VCaP (cell line): ENCODE results near the gene MCM5.
"Not testable (repeated sequence)": the region's sequence is repeated elsewhere in the genome, so short reads cannot be mapped to it uniquely, and the experiment has no call there.

ENCODE experiments used
- H3K27ac ChIP-seq: fragments of 450-650 bp; 2 replicates; pipeline ENCODE4 v1.5.1; 2017
- TF ChIP-seq, protein P1 (sequence below): fragments of 450-650 bp; conservative IDR thresholded peaks from 2 replicates; pipeline ENCODE4 v1.5.1; 2017; ENCODE audit warnings: mild to moderate bottlenecking, moderate library complexity

The MCM5 gene

GRCh38 chr22:35464399-35464798, 64.5 kb downstream of the MCM5 start:
- H3K27ac ChIP-seq: no peak overlapping the region
- TF ChIP-seq, protein P1, sequence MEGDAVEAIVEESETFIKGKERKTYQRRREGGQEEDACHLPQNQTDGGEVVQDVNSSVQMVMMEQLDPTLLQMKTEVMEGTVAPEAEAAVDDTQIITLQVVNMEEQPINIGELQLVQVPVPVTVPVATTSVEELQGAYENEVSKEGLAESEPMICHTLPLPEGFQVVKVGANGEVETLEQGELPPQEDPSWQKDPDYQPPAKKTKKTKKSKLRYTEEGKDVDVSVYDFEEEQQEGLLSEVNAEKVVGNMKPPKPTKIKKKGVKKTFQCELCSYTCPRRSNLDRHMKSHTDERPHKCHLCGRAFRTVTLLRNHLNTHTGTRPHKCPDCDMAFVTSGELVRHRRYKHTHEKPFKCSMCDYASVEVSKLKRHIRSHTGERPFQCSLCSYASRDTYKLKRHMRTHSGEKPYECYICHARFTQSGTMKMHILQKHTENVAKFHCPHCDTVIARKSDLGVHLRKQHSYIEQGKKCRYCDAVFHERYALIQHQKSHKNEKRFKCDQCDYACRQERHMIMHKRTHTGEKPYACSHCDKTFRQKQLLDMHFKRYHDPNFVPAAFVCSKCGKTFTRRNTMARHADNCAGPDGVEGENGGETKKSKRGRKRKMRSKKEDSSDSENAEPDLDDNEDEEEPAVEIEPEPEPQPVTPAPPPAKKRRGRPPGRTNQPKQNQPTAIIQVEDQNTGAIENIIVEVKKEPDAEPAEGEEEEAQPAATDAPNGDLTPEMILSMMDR: no peak

GRCh38 chr22:35465109-35465701, 65.3 kb downstream of the MCM5 start:
- no peak overlapping the region for H3K27ac ChIP-seq
- TF ChIP-seq, protein P1: no peak

DNA sequence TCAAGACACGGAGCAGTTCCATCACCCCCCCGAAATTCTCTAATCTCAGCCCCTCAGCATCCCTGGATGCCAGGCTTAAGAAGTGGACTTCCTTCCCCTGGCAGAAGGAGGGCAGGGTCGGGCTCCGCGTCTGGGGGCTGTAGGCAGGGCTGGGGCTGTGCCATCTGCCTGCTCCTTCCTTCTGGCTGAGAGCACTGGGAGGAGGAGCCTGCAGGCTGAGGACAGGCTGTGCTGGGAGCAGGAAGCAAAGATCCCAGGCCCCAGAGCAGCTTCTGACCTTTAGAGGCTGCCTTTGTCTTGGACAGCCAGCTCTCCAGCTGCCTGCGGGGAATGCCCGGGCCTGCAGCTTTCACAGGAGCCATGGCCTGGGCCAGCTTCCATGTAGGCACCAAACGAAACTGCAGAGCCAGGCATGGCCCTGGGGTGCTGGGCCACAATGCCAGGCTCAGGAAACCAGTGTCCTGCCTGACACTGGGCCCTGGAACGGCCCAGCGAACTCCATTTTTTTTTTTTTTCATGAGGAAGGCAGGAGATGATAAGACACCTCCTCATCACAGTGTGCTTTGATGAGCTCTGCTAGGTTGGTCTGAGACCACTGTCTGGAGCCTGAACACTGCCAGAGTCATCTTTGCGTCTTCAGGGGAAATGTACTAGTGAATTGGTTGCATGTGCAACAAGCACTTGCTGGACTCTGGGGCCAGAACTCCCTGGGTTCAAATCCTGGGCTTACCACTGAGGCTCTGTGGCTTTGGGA, 67.9 kb downstream of the MCM5 start:
- TF ChIP-seq, protein P1: no peak
- H3K27ac ChIP-seq: peak overlapping the region; percentile 87

- no peak overlapping the region for H3K27ac ChIP-seq
- TF ChIP-seq, protein P1: no peak
These were observed 71.0 kb downstream of the MCM5 start for GRCh38 chr22:35470903-35471321.

DNA sequence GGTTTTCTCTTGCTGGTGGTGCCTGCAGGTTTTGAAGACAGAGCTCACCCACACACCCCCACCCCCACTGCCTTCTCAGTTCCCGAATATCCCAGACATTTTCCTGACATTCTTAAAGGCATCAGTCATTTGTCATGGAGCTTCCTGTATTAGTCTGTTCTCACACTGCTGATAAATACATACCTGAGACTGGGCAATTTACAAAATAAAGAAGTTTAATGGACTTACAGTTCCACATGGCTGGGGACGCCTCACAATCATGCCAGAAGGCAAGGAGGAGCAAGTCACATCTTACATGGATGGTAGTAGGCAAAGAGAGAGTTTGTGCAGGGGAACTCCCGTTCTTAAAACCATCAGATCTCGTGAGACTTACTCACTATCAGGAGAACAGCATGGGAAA, 71.6 kb downstream of the MCM5 start:
- H3K27ac ChIP-seq: not testable (repeated sequence)

GRCh38 chr22:35472488-35472887, 72.5 kb downstream of the MCM5 start:
- TF ChIP-seq, protein P1: no peak
- no peak overlapping the region for H3K27ac ChIP-seq

DNA sequence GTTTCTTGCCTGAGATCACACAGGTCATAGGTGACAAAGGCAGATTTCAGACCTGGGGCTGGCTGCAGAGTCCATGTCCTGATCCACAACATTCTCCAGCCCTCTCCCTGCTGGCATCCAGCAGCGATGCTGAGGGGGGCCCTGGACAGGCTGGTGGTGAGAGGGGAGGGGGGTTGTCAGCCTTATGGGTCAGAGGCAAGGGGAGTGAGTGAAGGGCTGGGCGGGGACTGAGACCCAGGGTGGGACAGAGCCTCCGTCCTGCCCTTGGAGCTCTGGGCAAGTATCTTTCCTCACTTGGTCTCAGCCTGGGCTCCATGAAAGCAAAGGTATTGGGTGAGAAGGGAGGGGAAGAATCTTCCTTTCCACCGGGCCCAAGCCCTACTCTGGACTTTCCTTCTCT, 74.0 kb downstream of the MCM5 start:
- TF ChIP-seq, protein P1: no peak
- peak overlapping the region; percentile 16; the same call in 1 of the 2 replicates for H3K27ac ChIP-seq
